Measurements from ENCODE around the gene MVB12B.

MVB12B gene

DNA sequence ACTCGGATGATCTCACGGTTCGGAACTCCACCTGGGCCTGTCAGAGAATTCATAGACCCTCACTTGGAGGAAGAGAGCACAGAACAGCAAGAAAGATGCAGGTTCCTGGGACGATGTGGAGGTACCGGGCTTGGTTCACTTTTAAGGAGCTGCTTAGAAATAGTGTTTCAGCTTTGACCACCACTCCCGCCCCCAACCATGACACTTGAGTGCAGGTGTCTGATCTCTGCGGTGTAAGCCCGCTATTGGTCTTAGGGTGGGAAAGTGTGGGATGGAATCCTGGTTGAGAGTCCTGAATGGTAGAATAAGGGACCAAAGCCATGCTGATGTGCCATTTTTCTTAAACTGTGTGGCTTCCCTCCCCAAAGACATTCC lies 189.9 kb downstream of the MVB12B start:
- H3K27ac ChIP-seq = no peak overlapping the region
- TF ChIP-seq, protein P1, sequence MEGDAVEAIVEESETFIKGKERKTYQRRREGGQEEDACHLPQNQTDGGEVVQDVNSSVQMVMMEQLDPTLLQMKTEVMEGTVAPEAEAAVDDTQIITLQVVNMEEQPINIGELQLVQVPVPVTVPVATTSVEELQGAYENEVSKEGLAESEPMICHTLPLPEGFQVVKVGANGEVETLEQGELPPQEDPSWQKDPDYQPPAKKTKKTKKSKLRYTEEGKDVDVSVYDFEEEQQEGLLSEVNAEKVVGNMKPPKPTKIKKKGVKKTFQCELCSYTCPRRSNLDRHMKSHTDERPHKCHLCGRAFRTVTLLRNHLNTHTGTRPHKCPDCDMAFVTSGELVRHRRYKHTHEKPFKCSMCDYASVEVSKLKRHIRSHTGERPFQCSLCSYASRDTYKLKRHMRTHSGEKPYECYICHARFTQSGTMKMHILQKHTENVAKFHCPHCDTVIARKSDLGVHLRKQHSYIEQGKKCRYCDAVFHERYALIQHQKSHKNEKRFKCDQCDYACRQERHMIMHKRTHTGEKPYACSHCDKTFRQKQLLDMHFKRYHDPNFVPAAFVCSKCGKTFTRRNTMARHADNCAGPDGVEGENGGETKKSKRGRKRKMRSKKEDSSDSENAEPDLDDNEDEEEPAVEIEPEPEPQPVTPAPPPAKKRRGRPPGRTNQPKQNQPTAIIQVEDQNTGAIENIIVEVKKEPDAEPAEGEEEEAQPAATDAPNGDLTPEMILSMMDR (IDR thresholded peaks at IDR 0.05) = no peak
- no peak for TF ChIP-seq ZFX (IDR thresholded peaks at IDR 0.05; ENCODE audit: borderline replicate concordance)

DNA sequence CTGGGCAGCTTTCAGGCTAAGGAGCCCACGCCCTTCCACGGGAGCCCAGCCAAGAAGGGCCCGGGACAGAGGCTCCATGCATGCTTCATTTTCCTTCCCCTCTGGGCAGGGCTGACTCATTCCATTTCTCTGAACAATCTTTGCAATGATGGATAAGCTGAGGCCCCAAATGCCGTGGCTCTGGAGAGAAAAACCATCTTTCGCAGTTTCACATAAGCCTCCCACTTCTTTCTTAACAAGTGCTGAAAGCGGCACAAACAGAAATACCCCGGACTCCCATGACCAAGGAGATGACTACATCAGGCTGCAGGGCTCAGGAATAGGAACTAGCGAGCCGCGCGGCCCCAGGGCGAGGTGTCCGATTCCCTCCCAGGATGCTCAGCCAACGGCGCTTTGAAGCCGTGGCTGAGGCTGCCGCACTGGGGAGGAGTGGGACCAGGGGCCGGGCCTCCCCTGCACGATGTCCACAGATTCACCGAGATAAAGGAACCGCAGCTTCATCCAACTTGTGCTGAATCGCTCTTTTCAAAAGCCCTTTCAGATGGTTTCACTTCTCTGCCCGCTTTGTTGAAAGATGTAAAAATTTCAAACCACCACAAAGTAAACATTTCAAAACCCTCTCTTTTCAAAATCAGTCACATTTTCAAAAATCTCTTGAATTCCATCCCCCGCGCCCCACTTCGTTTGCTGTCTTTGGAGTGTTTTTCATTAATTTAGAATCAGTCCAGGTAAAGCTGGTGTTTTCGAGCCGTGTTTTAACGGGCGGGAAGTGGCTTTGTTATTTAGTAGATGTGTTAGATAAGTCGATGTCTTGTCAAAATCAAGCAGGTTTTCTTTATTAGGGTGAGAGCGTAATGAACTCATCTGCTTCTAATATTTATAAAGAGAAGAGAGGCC lies 190.6 kb downstream of the MVB12B start:
- H3K27ac ChIP-seq = no peak overlapping the region
- TF ChIP-seq, protein P1 (IDR thresholded peaks at IDR 0.05) = no peak
- no peak for TF ChIP-seq ZFX (IDR thresholded peaks at IDR 0.05; ENCODE audit: borderline replicate concordance)

DNA sequence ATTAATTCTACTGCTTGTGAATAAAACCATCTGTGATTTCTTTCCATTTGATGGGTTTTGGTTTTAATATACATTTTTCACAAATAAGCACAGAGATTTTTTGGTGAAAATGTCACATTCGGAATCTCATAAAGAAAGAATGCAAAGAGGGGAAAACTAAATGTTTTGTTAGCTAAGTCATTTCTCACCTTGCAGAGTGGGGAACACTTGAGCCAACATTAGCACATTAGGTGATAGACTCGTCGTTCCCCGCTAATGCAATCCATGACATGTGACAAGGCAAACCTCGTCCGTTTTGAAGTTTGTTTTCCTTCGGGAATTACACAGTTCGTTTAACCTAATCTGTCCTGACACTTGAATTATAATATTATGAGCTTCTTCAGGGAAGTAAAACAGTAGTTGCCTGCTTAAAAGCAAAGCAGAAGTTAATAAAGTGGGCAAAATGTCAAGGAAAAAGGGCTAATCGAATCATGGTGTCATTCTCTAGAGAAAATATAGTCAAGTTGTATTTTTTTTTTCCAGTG lies 191.3 kb downstream of the MVB12B start:
- TF ChIP-seq ZFX (IDR thresholded peaks at IDR 0.05; ENCODE audit: borderline replicate concordance) = no peak
- H3K27ac ChIP-seq = no peak overlapping the region

DNA sequence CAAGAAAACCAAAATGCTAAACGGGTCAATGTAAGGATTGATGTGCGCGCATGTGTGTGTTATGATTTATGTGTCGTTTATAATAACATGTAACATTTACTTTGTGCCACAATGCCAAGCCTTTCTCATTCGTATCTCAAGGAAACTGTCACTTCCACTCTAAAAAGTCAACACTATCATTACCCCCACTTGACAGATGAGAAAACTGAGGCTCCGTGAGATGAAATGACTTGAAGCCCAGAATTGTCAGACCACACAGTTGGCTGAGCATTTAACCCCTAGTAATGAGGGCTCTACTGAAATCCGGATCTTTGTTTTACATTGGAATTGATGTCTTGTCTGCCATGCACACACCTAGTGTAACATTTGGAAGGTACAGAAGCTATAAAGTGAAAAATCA lies 192.1 kb downstream of the MVB12B start:
- no peak for TF ChIP-seq ZFX (IDR thresholded peaks at IDR 0.05; ENCODE audit: borderline replicate concordance)
- TF ChIP-seq, protein P1 (IDR thresholded peaks at IDR 0.05) = no peak
- H3K27ac ChIP-seq = no peak overlapping the region

DNA sequence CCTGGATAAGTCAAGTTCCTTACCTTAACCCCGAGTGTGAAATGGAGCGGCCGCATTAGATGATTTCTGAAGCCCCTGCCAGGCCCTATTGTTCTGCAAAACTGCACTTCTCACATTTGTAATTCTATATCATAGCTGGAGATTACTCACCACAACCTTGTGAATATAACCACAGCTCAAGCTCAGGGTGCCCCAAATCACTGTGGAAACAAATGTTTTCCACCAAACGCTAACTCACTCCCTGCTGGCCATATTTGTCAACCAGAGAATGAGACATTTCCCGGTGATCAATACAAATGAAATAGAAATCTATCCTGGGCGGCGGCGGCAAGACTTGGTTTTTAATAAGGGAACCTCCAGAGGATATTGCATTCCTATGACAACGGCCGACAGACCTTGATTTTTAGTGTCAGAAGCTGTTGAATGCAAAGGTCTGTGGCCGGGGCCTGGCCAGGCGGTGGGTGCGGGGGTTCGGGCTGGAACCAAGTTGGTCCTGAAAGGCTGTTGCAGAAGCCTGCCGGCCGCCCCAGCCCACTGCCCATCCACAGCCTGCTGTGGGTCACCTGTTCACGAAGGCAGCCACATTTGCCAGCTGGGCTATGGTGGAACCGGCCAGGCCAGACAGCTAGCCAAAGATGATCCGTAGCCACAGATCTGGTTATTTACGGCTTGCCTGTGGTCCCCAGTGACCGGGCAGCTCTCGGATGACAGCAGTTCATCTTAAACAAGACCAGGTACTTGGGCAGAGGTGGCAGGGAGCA lies 193.2 kb downstream of the MVB12B start:
- TF ChIP-seq, protein P1 (IDR thresholded peaks at IDR 0.05) = no peak
- no peak for TF ChIP-seq ZFX (IDR thresholded peaks at IDR 0.05; ENCODE audit: borderline replicate concordance)
- no peak overlapping the region for H3K27ac ChIP-seq

DNA sequence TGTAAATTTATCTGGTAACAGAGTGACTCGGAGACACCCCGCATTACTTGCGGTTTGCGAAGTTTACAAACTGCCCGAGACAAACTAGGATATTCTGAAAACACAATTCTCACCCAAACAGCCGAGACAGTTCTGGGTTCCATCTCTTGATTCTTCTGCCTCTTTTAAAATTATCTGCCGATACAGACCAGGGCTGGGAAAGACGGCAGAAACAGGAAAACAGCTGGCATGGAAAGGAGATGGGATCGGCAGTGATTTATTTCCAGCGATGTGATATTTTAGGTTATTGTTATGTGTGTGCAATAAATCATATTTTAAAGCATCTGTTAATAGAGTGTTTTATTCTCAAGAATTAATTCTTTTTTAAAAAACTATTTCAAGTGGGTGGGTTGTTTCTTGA lies 193.8 kb downstream of the MVB12B start:
- TF ChIP-seq, protein P1 (IDR thresholded peaks at IDR 0.05) = no peak
- no peak for TF ChIP-seq ZFX (IDR thresholded peaks at IDR 0.05; ENCODE audit: borderline replicate concordance)
- H3K27ac ChIP-seq = no peak overlapping the region

DNA sequence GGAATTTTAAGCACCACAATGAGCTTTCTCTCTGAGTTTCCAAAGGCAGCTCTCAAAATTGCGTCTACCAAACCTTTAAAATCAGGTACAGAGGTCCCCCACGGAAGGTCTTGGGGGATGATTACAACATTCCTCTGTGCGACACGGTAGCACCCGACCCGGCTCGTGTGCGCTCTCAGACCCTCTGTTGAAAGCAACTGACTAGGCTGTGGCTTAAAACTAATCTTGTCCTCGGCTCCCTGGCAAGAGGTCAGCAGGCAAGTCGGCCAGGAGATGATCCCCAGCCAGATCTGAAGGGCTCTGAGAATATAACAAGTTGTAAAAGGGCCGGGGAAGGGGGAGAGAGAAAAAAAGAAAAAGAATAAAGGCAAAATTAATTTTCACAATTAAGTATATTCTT lies 194.5 kb downstream of the MVB12B start:
- TF ChIP-seq, protein P1 (IDR thresholded peaks at IDR 0.05) = no peak
- no peak for TF ChIP-seq ZFX (IDR thresholded peaks at IDR 0.05; ENCODE audit: borderline replicate concordance)

More for the DNA sequence above, 194.5 kb downstream of the MVB12B start:
- no peak overlapping the region for H3K27ac ChIP-seq

Measured in 22Rv1 (cell line).